Left ventricle myocardium inferior (tissue), 1 donor: ENCODE measurements around the gene PTGER3. TPM values are rescaled to one million over a fixed set of nuclear protein-coding genes. Genes with fewer than 3 reads are reported as not detected.

Experiments
- DNase-seq: peaks from one replicate; pipeline ENCODE4 v3.0.0-alpha.2; 2020
- H3K27ac ChIP-seq: fragments of 200-600 bp; replicated peaks from 2 replicates; pipeline ENCODE4 v1.8.0; 2021
- H3K27me3 ChIP-seq: fragments of 200-600 bp; 2 replicates; pipeline ENCODE4 v1.8.0; 2021; ENCODE audit warnings: low read depth
- H3K36me3 ChIP-seq: fragments of 200-600 bp; 2 replicates; pipeline ENCODE4 v1.8.0; 2021
- H3K4me1 ChIP-seq: fragments of 200-600 bp; 2 replicates; pipeline ENCODE4 v1.8.0; 2021
- H3K4me3 ChIP-seq: fragments of 200-600 bp; 2 replicates; pipeline ENCODE4 v1.8.0; 2021; ENCODE audit warnings: mild to moderate bottlenecking, moderate library complexity
- H3K9me3 ChIP-seq: fragments of 200-600 bp; replicated peaks from 2 replicates; pipeline ENCODE4 v1.8.0; 2021
- intact Hi-C: fragments of 100-400 bp; cut with micrococcal nuclease; formaldehyde crosslinking; loops from one replicate; pipeline ENCODE4 v1.11.0; 2022
- total RNA-seq: library from RNA; stranded (reverse); fragmentation: NEBNext Ultra II Directional; extraction: Animal tissue kit (Norgen Biotek cat#: 25700); gene quantifications from one replicate; pipeline ENCODE4 v1.2.1, GENCODE V29; 2021
- TF ChIP-seq, protein P1 (sequence below): fragments of 200-600 bp; IDR thresholded peaks from 2 replicates; pipeline ENCODE4 v1.8.0; 2021; ENCODE audit warnings: antibody characterized with exemption, mild to moderate bottlenecking, borderline replicate concordance
- donor health status: DM: no; HTN: yes; CAD: no; lungs with severe emphysema.

PTGER3 gene
- total RNA-seq, 1 donor from 2014 or later, result 2.6 TPM

DNA sequence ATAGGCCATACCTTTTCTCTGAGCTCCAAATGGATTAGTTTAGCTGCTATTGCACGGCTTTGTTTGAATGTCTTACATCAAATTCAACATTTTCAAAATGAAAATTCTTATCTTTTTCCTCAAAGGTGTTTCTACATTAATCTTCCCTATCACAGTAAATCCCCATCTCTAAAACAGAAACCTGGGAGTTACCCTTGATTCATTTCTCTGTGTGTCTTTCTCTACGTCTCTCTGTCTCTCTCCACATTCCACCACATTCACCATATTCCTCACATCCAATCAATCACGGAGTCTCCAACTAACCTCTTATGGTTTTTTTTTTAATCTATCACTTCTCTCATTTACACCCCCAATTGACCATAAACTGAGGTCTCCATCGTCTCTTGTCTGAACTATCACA lies 24.1 kb downstream of the PTGER3 start:
- no peaks in the 10 kb centered on the region for H3K4me1 ChIP-seq

DNA sequence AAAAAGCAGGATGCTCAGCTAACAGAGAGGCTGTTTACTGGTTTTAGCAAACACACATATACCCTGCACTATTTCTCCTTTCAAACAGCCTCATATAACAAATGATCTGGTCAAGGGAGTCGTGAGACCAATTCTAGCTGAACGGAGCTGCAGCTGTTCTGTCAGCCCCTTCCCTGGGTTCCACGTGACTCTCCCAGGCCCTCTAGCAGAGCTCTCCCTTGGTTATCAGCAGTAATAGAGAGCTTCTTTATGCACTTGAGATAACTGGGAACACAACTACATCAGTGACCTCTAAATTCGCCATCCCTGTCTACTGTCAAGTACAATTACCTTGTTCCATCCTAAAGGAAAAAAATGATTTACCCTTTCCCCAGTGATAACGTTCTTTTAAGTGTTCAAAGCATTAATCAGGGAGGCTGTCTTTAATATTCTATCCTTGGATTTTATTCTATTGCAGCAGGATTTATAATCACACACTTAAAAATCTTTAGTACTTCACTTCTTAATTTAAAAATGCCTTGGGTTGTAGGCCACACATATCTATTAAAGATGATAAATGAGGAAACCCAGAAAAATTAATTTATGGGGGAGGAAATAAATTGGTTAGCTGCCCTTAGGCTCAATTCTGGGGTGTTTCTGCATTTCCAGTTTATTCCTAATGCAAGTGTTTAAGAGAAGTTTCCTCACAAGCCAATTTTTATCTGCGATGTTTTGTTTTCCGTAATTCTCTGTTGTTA lies 28.2 kb downstream of the PTGER3 start:
- Histone ChIP-seq H3K4me3 (no peak overlapping the region), H3K9me3 (no peaks in the 10 kb centered on the region), H3K4me1 (no peaks in the 10 kb centered on the region), H3K27ac (no peak overlapping the region), H3K27me3 (no peaks in the 10 kb centered on the region), H3K36me3 (no peaks in the 10 kb centered on the region)
- TF ChIP-seq, protein P1, sequence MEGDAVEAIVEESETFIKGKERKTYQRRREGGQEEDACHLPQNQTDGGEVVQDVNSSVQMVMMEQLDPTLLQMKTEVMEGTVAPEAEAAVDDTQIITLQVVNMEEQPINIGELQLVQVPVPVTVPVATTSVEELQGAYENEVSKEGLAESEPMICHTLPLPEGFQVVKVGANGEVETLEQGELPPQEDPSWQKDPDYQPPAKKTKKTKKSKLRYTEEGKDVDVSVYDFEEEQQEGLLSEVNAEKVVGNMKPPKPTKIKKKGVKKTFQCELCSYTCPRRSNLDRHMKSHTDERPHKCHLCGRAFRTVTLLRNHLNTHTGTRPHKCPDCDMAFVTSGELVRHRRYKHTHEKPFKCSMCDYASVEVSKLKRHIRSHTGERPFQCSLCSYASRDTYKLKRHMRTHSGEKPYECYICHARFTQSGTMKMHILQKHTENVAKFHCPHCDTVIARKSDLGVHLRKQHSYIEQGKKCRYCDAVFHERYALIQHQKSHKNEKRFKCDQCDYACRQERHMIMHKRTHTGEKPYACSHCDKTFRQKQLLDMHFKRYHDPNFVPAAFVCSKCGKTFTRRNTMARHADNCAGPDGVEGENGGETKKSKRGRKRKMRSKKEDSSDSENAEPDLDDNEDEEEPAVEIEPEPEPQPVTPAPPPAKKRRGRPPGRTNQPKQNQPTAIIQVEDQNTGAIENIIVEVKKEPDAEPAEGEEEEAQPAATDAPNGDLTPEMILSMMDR, result no peak
- no peak for DNase-seq
- intact Hi-C loops, result no loop called here

More for the DNA sequence above, 24.1 kb downstream of the PTGER3 start:
- H3K27me3 ChIP-seq, result peaks cover 16% of the 10 kb centered on the region
- TF ChIP-seq, protein P1, result no peak
- no peak for DNase-seq
- H3K9me3 ChIP-seq, result no peaks in the 10 kb centered on the region
- intact Hi-C loops, result no loop called here
- H3K36me3 ChIP-seq, result no peaks in the 10 kb centered on the region
- H3K27ac ChIP-seq, result no peak overlapping the region
- H3K4me3 ChIP-seq, result no peak overlapping the region

DNA sequence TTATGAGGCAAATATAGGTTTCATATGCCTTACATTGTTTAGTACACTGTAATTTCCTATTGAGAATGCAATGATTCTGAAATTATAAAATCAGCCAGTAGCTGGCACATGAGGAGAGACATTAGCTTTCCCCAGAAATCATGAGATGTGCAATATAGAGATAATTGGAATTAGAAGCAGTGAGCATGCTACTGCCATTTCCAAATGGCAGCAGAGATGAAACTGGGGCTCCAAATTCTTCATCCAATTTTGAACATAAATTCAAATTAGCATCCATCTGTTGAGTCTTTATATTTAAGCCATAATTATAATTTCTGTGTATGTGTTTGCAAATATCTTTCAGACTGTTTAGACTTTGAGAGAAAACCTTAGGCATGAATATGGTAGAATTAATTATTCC lies 28.8 kb downstream of the PTGER3 start:
- intact Hi-C loops, result no loop called here
- no peaks in the 10 kb centered on the region for H3K9me3 ChIP-seq
- H3K4me1 ChIP-seq, result no peaks in the 10 kb centered on the region
- no peaks in the 10 kb centered on the region for H3K36me3 ChIP-seq
- H3K27me3 ChIP-seq, result no peaks in the 10 kb centered on the region
- no peak overlapping the region for H3K4me3 ChIP-seq
- TF ChIP-seq, protein P1, result no peak
- no peak overlapping the region for H3K27ac ChIP-seq
- DNase-seq, result no peak

DNA sequence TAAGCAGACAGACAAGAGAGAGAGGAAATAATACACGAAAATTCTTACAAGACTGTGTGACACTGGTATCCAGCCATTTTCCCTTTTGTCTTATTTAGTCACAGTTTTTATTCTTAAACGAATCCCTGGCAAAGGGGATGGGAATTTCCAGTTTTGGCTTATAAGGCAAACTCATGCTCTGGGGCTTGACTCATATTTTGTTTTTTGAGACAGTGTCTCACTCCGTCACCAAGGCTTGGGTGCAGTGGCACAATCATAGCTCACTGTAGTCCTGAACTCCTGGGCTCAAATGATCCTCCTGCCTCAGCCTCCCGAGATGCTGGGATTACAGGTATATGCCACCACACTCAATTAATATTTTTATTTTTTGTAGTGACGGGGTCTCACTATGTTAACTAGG lies 31.9 kb downstream of the PTGER3 start:
- Histone ChIP-seq H3K36me3 (no peaks in the 10 kb centered on the region), H3K9me3 (no peaks in the 10 kb centered on the region), H3K4me3 (no peak overlapping the region), H3K4me1 (no peaks in the 10 kb centered on the region), H3K27me3 (no peaks in the 10 kb centered on the region), H3K27ac (no peak overlapping the region)
- intact Hi-C loops, result no loop called here
- DNase-seq, result no peak
- TF ChIP-seq, protein P1, result no peak

DNA sequence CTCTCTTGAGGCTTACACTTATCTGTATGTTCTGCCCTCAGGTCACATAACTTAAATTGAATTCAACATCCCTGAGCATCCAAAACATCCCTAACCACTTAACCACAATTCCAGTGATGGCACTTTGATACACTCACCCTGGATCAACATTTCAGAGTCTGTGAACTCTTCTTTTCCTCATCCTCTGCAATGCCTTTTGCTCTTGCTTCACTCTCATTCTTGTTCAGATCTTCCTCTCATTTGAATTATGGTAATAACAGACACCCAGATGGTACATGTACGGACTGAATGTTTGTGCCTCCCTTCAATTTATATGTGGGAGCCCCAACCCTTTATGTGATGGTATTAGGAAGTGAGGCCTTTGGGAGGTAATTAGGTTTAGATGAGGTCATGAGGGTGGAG lies 33.4 kb downstream of the PTGER3 start:
- TF ChIP-seq, protein P1, result no peak
- no peaks in the 10 kb centered on the region for H3K27me3 ChIP-seq
- no peak overlapping the region for H3K4me3 ChIP-seq
- H3K27ac ChIP-seq, result no peak overlapping the region
- H3K9me3 ChIP-seq, result no peaks in the 10 kb centered on the region
- H3K36me3 ChIP-seq, result no peaks in the 10 kb centered on the region
- intact Hi-C loops, result no loop called here
- no peak for DNase-seq
- no peaks in the 10 kb centered on the region for H3K4me1 ChIP-seq
